HUES48 (cell line): ENCODE results near the gene GATAD2A.
"Not testable (repeated sequence)": the region's sequence is repeated elsewhere in the genome, so short reads cannot be mapped to it uniquely, and the experiment has no call there.

Experiments
- H3K27ac ChIP-seq: one replicate; pipeline ENCODE4 v1.7.0; 2013; ENCODE audit warnings: low read depth, low read length, inconsistent platforms
- H3K27me3 ChIP-seq: 2 replicates; pipeline ENCODE4 v1.6.1; 2013; ENCODE audit warnings: mild to moderate bottlenecking, low read length; ENCODE audit not compliant: control insufficient read depth, insufficient read depth
- H3K36me3 ChIP-seq: 2 replicates; pipeline ENCODE4 v1.6.1; 2013; ENCODE audit warnings: low read length; ENCODE audit not compliant: control insufficient read depth, insufficient read depth
- H3K4me1 ChIP-seq: 2 replicates; pipeline ENCODE4 v1.6.1; 2013; ENCODE audit warnings: mild to moderate bottlenecking, low read length; ENCODE audit not compliant: control insufficient read depth, insufficient read depth
- H3K4me3 ChIP-seq: 2 replicates; pipeline ENCODE4 v1.5.1; 2013; ENCODE audit warnings: mild to moderate bottlenecking, low read depth, low read length
- H3K9ac ChIP-seq: 2 replicates; pipeline ENCODE4 v1.6.1; 2013; ENCODE audit warnings: mild to moderate bottlenecking, low read depth, low read length, moderate library complexity
- H3K9me3 ChIP-seq: 2 replicates; pipeline ENCODE4 v1.6.1; 2013; ENCODE audit warnings: low read length; ENCODE audit not compliant: control insufficient read depth, insufficient read depth

GATAD2A gene

DNA sequence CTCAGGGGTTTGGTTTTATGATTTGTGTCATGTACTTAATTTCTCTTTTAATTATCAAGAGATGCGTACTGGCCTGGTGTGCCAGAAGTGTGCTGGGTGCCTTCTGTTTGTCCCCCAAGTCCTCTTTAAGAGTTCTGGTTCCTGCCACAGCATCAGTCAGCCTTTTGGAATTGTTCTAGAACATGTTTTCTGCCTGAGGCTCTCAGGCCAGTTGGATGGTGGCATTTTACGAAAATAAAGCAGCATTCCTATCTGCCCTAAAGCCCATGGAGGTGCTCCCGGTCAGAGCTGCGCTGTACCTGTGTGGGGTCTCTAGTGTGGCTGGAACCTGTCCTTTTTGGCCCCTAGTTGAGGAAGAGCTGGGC lies 55.8 kb downstream of the GATAD2A start:
- H3K9ac ChIP-seq, result no peak overlapping the region

DNA sequence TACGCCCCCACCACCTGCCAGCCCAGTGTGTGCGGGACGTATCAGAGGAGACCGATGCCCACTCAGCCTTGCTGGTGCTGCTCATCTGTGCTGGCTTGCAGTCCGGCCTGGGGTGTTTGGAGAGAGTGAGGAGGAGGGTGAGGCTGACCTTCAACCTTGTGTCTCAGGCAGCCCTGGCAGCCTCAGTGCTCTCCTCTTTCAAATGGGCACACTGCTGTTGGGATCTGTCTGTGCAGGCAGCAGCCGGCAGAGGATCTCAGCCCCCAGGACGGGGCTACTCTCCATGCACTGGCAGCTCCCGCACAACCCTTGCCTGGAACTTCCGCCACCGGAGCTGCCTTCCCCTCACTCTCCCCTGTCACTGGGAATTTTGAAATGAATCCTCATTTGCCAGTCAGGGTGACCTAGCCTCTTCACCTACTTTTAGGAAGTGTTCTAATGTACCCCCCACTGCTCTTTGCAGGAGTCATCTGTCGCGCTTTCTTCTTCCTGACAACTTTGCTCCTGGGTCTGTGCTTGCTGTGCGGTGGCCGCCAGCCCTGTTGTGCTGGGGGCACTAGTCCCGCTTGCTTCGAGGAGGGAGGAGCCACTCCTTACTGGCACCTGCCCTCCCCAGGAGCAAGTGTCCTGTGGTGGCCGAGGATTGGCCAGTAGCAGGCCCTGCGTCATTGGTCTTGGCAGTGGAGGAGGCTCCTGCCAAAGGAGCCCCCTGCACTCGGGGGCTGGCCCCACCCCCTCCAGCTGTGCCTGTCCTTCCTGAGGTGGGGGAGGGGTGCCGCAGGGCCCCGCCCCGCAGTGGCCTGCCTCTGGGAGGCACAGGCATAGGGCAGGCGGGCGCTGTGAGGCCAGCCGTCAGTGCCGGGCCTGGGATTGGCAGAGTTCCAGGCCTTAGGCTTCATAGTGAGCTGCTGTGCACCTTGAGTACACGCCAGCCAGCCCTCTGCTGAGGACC lies 56.5 kb downstream of the GATAD2A start:
- peaks cover 71% of the 10 kb centered on the region for H3K4me1 ChIP-seq
- H3K4me3 ChIP-seq, result peak overlapping the region; percentile 42; the same call in 1 of the 2 replicates
- H3K9me3 ChIP-seq, result 0 out of 2 replicates have a peak, but pooled peaks cover 2% of the 10 kb centered on the region
- peak overlapping the region; percentile 18; the same call in 1 of the 2 replicates for H3K9ac ChIP-seq
- peak overlapping the region; percentile 89 for H3K27ac ChIP-seq
- H3K36me3 ChIP-seq, result peaks cover 23% of the 10 kb centered on the region
- H3K27me3 ChIP-seq, result no peaks in the 10 kb centered on the region

More for the DNA sequence above, 55.8 kb downstream of the GATAD2A start:
- peak overlapping the region; percentile 42; the same call in 1 of the 2 replicates for H3K4me3 ChIP-seq
- peaks cover 71% of the 10 kb centered on the region for H3K4me1 ChIP-seq
- H3K27ac ChIP-seq, result peak overlapping the region; percentile 89
- no peaks in the 10 kb centered on the region for H3K27me3 ChIP-seq
- no peaks in the 10 kb centered on the region for H3K9me3 ChIP-seq
- peaks cover 22% of the 10 kb centered on the region for H3K36me3 ChIP-seq

DNA sequence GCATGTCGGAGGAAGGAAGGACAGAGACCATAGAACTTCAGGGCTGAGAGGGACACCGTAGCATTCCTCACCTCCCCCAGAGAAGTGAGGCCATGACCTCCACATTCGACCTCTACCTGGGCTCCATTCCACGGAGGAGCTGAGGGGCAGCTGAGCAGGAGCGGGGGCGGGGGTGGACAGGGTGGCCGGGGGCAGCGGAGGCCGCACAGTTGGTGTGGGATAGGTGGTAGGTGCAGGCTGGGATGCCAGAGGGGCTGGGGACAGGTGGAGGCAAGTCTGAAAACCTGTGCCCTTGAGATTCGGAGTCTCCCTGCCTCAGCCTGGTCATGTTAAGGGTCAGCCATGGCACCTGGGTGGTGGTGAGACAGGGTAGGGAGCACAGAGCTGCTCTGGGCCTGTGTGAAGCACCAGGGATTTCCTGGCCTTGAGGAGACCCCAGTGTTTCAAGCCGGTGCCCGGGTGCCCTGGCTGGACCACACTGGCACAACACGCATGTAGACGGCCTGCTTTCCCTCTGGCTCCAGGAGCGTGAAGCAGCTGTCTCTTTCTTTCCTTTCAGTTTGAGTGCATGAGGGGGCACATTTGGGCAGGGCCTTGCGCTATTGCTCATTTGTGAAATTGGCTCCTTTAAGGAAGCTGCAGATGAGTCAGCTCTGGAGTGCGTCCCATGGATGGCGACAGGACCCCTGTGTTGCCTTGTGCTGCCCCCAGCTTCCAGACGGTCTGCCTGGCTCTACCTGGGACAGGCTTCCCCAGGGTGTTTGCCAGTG lies 58.1 kb downstream of the GATAD2A start:
- H3K9me3 ChIP-seq, result peaks cover 13% of the 10 kb centered on the region
- H3K4me3 ChIP-seq, result no peak overlapping the region
- H3K9ac ChIP-seq, result peak overlapping the region; percentile 65
- peaks cover 35% of the 10 kb centered on the region for H3K36me3 ChIP-seq
- H3K27ac ChIP-seq, result peak overlapping the region; percentile 89
- no peaks in the 10 kb centered on the region for H3K27me3 ChIP-seq
- H3K4me1 ChIP-seq, result peaks cover 65% of the 10 kb centered on the region

DNA sequence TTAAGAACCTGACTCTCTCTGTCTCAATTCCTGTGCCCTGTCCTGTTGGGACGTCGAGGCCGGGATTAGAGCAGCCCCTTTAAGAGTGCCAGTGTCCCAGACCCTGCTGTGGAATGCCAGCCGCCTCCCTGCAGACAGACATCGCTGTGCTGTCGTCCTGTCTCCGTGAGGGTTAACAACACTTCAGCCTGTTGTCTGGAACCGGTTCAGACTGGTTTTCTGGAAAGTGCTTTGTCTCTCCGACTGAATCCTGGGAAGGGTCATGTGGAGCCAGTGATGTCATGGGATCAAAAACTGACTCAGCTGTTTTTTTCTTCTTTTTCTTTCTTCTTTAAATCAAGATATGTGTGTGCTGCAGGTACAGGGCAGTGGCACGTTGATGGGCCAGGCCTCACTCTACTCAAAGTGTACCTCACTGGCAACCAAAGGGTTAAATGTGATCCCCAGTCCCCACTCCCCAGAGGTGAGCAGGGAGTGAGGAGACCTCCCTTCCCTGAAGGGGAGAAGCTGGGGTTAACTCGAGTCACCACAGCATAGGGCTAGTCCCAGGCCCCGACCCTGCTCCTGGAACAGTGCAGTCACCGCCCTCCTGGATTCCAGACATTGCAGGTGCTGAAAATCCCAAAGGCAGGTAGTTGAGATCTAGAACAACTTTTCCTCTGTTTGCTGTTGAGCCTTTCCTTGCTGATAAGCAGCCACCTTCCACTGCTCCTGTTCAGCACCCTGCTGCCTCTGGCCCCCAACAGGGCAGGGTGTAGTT lies 59.0 kb downstream of the GATAD2A start:
- Histone ChIP-seq H3K36me3 (peaks cover 41% of the 10 kb centered on the region), H3K27ac (peak overlapping the region; percentile 89), H3K27me3 (no peaks in the 10 kb centered on the region), H3K4me1 (peaks cover 57% of the 10 kb centered on the region), H3K9me3 (peaks cover 15% of the 10 kb centered on the region), H3K4me3 (no peak overlapping the region), H3K9ac (peak overlapping the region; percentile 65)

DNA sequence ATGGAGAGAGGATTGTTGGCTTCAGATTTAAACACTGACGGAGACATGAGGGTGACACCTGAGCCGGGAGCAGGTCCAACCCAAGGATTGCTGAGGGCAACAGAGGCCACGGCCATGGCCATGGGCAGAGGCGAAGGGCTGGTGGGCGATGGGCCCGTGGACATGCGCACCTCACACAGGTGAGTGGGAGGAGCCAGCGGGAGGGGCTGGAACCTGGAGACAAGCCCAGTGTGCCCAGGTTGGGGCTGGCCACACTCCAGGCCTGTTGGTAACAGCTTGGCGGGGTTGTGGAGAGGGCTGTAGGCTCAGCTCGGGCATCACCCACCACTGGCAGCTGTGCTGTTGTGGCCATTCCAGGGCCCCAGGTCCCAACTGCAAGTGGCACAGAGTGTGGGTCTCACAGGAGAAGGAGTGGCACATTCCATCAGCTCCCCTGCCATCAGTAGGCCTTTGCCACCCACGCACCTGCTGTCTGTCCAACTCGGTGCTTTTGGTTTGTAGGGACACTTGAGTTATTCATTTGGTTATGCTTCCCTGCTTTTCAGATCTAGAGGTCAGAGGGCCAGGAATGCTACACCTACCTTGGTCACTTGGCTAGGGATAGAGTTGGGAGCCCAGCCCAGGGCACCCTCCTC lies 60.1 kb downstream of the GATAD2A start:
- Histone ChIP-seq H3K27me3 (no peaks in the 10 kb centered on the region), H3K9me3 (peaks cover 15% of the 10 kb centered on the region), H3K4me1 (peaks cover 47% of the 10 kb centered on the region), H3K9ac (no peak overlapping the region), H3K36me3 (peaks cover 42% of the 10 kb centered on the region), H3K4me3 (no peak overlapping the region), H3K27ac (peak overlapping the region; percentile 89)

DNA sequence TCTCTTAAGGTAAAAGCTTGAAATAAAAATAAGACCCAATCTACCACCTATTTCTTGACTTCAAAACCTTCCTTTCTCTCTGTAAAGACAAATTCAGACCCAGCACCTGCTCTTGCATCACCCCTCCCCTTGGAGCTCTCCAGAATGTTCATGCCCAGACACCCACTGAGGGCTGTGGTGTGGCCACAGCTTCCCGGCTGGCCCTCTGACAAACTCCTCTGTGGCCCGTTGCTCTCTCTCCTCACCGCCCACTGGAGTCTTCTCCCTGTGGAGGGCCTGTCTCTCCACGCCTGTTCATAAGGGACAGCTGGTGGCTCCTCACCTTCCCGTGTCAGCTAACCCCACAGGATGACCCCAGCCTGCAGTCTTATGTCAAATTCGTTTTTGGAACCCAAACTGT lies 60.7 kb downstream of the GATAD2A start:
- Histone ChIP-seq H3K27me3 (no peaks in the 10 kb centered on the region), H3K9me3 (peaks cover 15% of the 10 kb centered on the region), H3K9ac (no peak overlapping the region), H3K27ac (no peak overlapping the region), H3K4me1 (peaks cover 40% of the 10 kb centered on the region), H3K4me3 (no peak overlapping the region), H3K36me3 (peaks cover 42% of the 10 kb centered on the region)

DNA sequence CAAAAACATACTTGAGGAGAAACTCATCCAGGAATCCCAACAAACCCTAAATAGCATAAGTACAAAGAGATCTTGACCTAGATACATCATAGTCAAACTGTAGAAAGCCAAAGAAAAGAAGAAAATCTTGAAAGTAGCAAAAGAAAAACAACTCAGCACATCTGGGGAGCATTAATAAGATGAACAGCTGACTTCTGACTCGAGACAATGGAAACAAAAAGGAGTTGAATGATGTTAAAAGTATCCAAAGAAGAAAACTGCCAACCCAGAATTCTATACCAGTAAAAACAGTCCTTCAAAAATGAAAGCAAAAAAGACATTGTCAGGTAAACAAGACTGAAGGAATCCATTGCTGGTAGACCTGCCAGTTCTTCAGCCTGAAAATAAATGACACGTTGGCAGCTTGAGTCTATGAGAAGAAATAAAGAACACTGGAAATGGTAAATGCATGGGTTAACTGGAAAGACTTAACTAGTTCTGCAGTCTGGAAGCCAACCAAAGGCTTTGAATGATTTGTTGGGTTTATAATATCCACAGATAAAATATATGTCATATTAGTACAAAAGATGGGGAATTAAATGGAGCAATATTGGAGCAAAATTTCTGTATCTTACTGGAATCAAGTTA lies 63.1 kb downstream of the GATAD2A start:
- Histone ChIP-seq H3K27me3 (no peaks in the 10 kb centered on the region), H3K4me3 (no peak overlapping the region), H3K9me3 (peaks cover 15% of the 10 kb centered on the region), H3K36me3 (peaks cover 47% of the 10 kb centered on the region), H3K27ac (no peak overlapping the region), H3K4me1 (peaks cover 17% of the 10 kb centered on the region), H3K9ac (no peak overlapping the region)

DNA sequence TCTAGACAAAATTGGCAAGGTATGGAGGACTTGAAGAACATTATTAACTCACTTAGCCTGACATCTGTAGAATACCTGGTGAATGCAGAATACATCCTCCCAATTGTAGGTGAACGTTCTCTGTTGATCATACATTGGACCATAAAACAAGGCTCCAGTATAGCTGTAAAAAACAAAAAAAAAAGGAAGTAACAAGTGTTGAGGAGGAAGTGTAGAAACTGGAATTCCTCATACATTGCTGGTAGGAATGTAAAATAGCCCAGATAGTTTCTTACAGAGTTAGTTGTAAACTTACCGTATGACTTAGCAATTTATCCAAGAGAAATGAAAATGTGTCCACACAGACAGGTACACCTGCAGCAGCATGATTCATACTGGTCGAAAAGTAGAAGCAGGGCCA lies 65.1 kb downstream of the GATAD2A start:
- Histone ChIP-seq H3K4me1 (peaks cover 17% of the 10 kb centered on the region), H3K27me3 (no peaks in the 10 kb centered on the region), H3K9me3 (peaks cover 15% of the 10 kb centered on the region), H3K9ac (no peak overlapping the region), H3K4me3 (no peak overlapping the region), H3K27ac (no peak overlapping the region), H3K36me3 (peaks cover 44% of the 10 kb centered on the region)

DNA sequence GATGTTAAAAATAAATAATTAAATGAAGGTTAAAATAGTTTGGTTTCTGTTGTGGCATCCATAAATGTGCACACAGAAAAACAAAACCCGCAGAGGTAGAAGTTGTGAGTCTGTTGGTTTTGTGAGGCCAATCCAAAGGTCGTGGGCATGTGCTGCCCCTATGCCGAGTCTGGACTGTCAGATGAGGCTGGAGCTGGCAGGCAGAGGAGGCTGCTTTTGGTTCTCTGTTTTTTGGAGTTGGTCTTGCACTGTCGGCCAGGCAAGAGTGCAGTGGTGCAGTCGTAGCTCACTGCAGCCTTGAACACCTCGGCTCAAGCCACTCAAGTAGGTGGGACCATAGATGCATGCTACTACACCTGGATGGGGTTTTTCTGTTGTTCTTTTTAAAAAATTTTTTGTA lies 66.2 kb downstream of the GATAD2A start:
- H3K36me3 ChIP-seq, result peaks cover 33% of the 10 kb centered on the region
- H3K4me3 ChIP-seq, result no peak overlapping the region
- peaks cover 27% of the 10 kb centered on the region for H3K4me1 ChIP-seq
- H3K27me3 ChIP-seq, result no peaks in the 10 kb centered on the region
- no peak overlapping the region for H3K27ac ChIP-seq
- no peak overlapping the region for H3K9ac ChIP-seq
- peaks cover 15% of the 10 kb centered on the region for H3K9me3 ChIP-seq

DNA sequence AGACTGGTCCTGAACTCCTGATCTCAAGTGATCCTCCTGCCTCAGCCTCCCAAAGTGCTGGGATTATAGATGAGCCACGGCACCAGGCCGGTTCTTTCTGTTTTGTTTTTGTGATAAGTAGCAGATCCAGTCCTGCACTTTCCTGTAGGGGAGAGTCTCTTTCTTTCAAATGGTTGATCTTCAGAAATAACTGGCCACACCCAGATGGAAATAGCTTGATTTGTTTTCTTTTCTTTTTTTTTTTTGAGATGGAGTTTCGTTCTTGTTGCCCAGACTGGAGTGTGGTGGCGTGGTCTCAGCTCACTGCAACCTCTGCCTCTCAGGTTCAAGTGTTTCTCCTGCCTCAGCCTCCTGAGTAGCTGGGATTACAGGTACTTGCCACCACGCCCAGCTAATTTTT lies 66.6 kb downstream of the GATAD2A start:
- Histone ChIP-seq H3K4me1 (peaks cover 27% of the 10 kb centered on the region), H3K36me3 (peaks cover 31% of the 10 kb centered on the region), H3K9me3 (peaks cover 13% of the 10 kb centered on the region)
- not testable (repeated sequence) for H3K4me3 ChIP-seq, H3K9ac ChIP-seq, H3K27ac ChIP-seq, H3K27me3 ChIP-seq
